ENCODE results near the gene S1PR4. TPM values are rescaled to one million over a fixed set of nuclear protein-coding genes. Genes with fewer than 3 reads are reported as not detected.

Gene S1PR4
- total and polyA plus RNA-seq, 2 of the 8 experiments (the other 6 are each of a cell fraction or from before 2014, with no cell fraction given) = not detected

DNA sequence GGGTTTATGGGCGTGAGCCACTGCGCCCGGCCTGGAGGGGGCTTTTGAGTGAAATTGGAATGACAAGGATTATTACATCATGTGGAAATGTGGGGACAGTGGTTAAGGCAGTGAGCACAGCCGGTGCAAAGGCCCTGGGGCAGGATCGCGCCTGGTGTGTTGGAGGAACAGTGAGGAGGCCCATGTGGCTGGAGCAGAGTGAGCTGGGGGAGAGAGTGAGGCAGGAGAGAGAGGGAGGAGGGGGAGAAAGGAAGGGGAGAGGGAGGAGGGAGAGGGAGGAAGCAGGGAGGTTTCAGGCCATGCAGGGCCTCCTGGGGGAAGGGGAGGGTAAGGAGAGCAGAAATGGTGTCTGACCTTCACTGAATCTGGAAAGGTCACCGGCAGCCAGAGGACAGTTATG lies 34.6 kb downstream of the S1PR4 start:
- DNase-seq (ENCODE audit: low read depth in 1 of 2, low spot score in 2 of 2) = no peak
- Histone ChIP-seq H4K91ac (replicated peaks; ENCODE audit: insufficient read length, low read length) (no peak overlapping the region), H4K20me1 (replicated peaks in 1 of 2; ENCODE audit: control insufficient read depth in 1 of 2, insufficient read depth in 2 of 2, low read length in 2 of 2) (peaks cover 1 to 9% of the 10 kb centered on the region in 2 experiments), H2BK120ac (replicated peaks; ENCODE audit: low read depth, low read length) (no peak overlapping the region), H3K4ac (replicated peaks; ENCODE audit: insufficient read length, low read depth, low read length) (no peak overlapping the region), H3K9me3 (ENCODE audit: insufficient read depth in 2 of 2, low read depth in 1 of 2, low read length in 1 of 2) (no peaks in the 10 kb centered on the region), H2BK5ac (ENCODE audit: low read depth, low read length) (no peak overlapping the region), H3K27ac (ENCODE audit: low read depth, low read length) (no peak overlapping the region), H2AFZ (ENCODE audit: low read length) (no peak overlapping the region), H2BK20ac (ENCODE audit: low read length) (no peak overlapping the region), H4K5ac (ENCODE audit: insufficient read length, low read depth, low read length) (no peak overlapping the region), H3K36me3 (ENCODE audit: control insufficient read depth in 2 of 4, insufficient read depth in 4 of 4, low read length in 3 of 4) (peaks cover 0 to 7% (median 0%) of the 10 kb centered on the region in 4 experiments; a peak in 1 of 8 replicates), H3K27me3 (replicated peaks in 1 of 4; ENCODE audit: control insufficient read depth in 3 of 4, extremely low read depth in 1 of 4, insufficient read depth in 3 of 4, low read length in 3 of 4) (no peaks in the 10 kb centered on the region), H3K56ac (replicated peaks; ENCODE audit: insufficient read length, low read depth, low read length) (no peak overlapping the region), H3K4me1 (replicated peaks in 1 of 4; ENCODE audit: control insufficient read depth in 3 of 4, insufficient read depth in 4 of 4, low read length in 3 of 4) (peaks cover 0 to 5% (median 0%) of the 10 kb centered on the region in 4 experiments; a peak in 2 of 7 replicates), H3K23ac (ENCODE audit: insufficient read length) (no peak overlapping the region), H2BK15ac (ENCODE audit: low read length) (no peak overlapping the region), H3K79me2 (ENCODE audit: control insufficient read depth in 1 of 2, insufficient read depth in 2 of 2, low read length in 2 of 2) (no peaks in the 10 kb centered on the region), H3K4me2 (ENCODE audit: insufficient read depth in 1 of 2, low read depth in 2 of 2, low read length in 2 of 2) (no peak overlapping the region), H2AK5ac (ENCODE audit: low read depth, low read length) (no peak overlapping the region), H3K79me1 (ENCODE audit: low read depth, low read length) (no peaks in the 10 kb centered on the region), H3K4me3 (ENCODE audit: extremely low read depth in 1 of 4, insufficient read depth in 2 of 4, low read depth in 3 of 4, low read length in 4 of 4) (no peak overlapping the region), H3K23me2 (ENCODE audit: low read depth, low read length) (no peaks in the 10 kb centered on the region), H3K14ac (ENCODE audit: insufficient read length) (no peak overlapping the region), H4K8ac (ENCODE audit: extremely low read depth, insufficient read depth, low read length) (no peak overlapping the region), H3K9ac (replicated peaks in 1 of 4; ENCODE audit: extremely low read depth in 1 of 4, low read depth in 3 of 4, low read length in 3 of 4) (no peak overlapping the region), H2BK12ac (ENCODE audit: low read depth, low read length) (no peak overlapping the region), H3K18ac (ENCODE audit: extremely low read depth, low read length) (no peak overlapping the region)
- no peak for TF ChIP-seq CHD2 (IDR thresholded peaks at IDR 0.05; ENCODE audit: low read length)
- no peak for TF ChIP-seq SP1 (IDR thresholded peaks at IDR 0.05; ENCODE audit: low read depth, low read length)
- no peak for TF ChIP-seq ASH2L (IDR thresholded peaks at IDR 0.05; ENCODE audit: low read length)
- TF ChIP-seq KDM1A (IDR thresholded peaks at IDR 0.05; ENCODE audit: borderline replicate concordance, low read length) = peak; percentile 75; the same call in 1 of the 2 replicates
- TF ChIP-seq SUZ12 (IDR thresholded peaks at IDR 0.05; ENCODE audit: low read length) = no peak
- TF ChIP-seq YY1 (IDR thresholded peaks at IDR 0.05; ENCODE audit: low read depth, low read length) = no peak
- TF ChIP-seq HDAC2 (IDR thresholded peaks at IDR 0.05; ENCODE audit: borderline replicate concordance in 1 of 2, low read depth in 2 of 2, low read length in 2 of 2) = no peak
- 90% methylated on average over 7 of the region's 7 CpGs; no CpG with 5 or more reads in 1 of the 2 experiments for WGBS, 2 experiments (ENCODE audit: extremely low coverage in 1 of 2, insufficient coverage in 1 of 2, insufficient read length in 1 of 2, insufficient replicate concordance in 2 of 2, low coverage in 1 of 2, low lambda C conversion rate in 2 of 2, missing lambda C conversion rate in 1 of 2)
- FAIRE-seq = no peak
- ChIA-PET CTCF (ENCODE audit: partially characterized antibody) (interaction anchor here (0.8 kb wide), 1 partner anchor 61 kb away, joined by 3 read pairs; no protein-coding TSS in a partner anchor), POLR2A (ENCODE audit: partially characterized antibody) (no interaction called here)
